CD8-positive, alpha-beta memory T cell (primary cell): ENCODE results near the gene FBXL22. TPM values are rescaled to one million over a fixed set of nuclear protein-coding genes. Genes with fewer than 3 reads are reported as not detected.

Experiments used
- polyA plus RNA-seq: library from polyadenylated mRNA; unstranded; fragments of 300-500 nt; fragmentation: Illumina TruSeq; gene quantifications from one replicate; pipeline ENCODE4 v1.2.3, GENCODE V29; 2021
- total RNA-seq, 2 experiments: library from RNA; stranded (reverse); gene quantifications; one replicate each; pipeline ENCODE4 v1.2.3, GENCODE V29; 2021

Gene FBXL22
- total and polyA plus RNA-seq, 3 experiments from 2014 or later, result 0.84 to 1.1 (median 0.97) TPM

Other genes starting within 250 kb of the FBXL22 start
- gene CA12, start 215.5 kb upstream of the FBXL22 start, total RNA-seq, result not detected
- gene CA12, start 215.5 kb upstream of the FBXL22 start, polyA plus RNA-seq, result 0.08 TPM
- gene USP3, start 92.8 kb upstream of the FBXL22 start, total RNA-seq, result 10 to 100 TPM; 36.6 to 38.0 TPM
- 50.7 TPM for gene USP3, start 92.8 kb upstream of the FBXL22 start, polyA plus RNA-seq
- gene HERC1, start 236.6 kb downstream of the FBXL22 start, total RNA-seq, result 10 to 100 TPM; 47.7 to 60.8 TPM
- gene HERC1, start 236.6 kb downstream of the FBXL22 start, polyA plus RNA-seq, result 32.8 TPM